Smooth muscle cell (in vitro differentiated cells): Measurements from ENCODE around the gene AGO4. TPM values are rescaled to one million over a fixed set of nuclear protein-coding genes. Genes with fewer than 3 reads are reported as not detected.
"Not testable (repeated sequence)": the region's sequence is repeated elsewhere in the genome, so short reads cannot be mapped to it uniquely, and the experiment has no call there.

ENCODE experiments used
- DNase-seq: peaks from one replicate; lab custom pipeline; 2025; ENCODE audit not compliant: unreplicated experiment; lab: John Stamatoyannopoulos, UW
- H2AFZ ChIP-seq: fragments of 200-600 bp; sonication (generic); 2 replicates; pipeline ENCODE4 v1.6.0; 2016; ENCODE audit warnings: antibody characterized with exemption, low read depth, mild to moderate bottlenecking
- H3F3A ChIP-seq: fragments of 200-600 bp; sonication (generic); 2 replicates; pipeline ENCODE4 v1.6.0; 2017; ENCODE audit warnings: antibody characterized with exemption, low read depth
- H3K27ac ChIP-seq: fragments of 200-600 bp; sonication (generic); 2 replicates; pipeline ENCODE4 v1.5.1; 2016; ENCODE audit warnings: low read depth, mild to moderate bottlenecking
- H3K27me3 ChIP-seq: fragments of 200-600 bp; sonication (generic); 2 replicates; pipeline ENCODE4 v1.6.1; 2016; ENCODE audit warnings: low read depth, mild to moderate bottlenecking
- H3K36me3 ChIP-seq: fragments of 200-600 bp; sonication (generic); 2 replicates; pipeline ENCODE4 v1.5.1; 2016; ENCODE audit warnings: low read depth
- H3K4me1 ChIP-seq: fragments of 200-600 bp; sonication (generic); 2 replicates; pipeline ENCODE4 v1.5.1; 2016; ENCODE audit warnings: low read depth
- H3K4me2 ChIP-seq: fragments of 200-600 bp; sonication (generic); 2 replicates; pipeline ENCODE4 v1.6.0; 2016; ENCODE audit warnings: mild to moderate bottlenecking
- H3K4me3 ChIP-seq: fragments of 200-600 bp; sonication (generic); 2 replicates; pipeline ENCODE4 v1.5.1; 2016; ENCODE audit warnings: mild to moderate bottlenecking
- H3K79me2 ChIP-seq: fragments of 200-600 bp; sonication (generic); 2 replicates; pipeline ENCODE4 v1.6.0; 2016; ENCODE audit warnings: low read depth, mild to moderate bottlenecking
- H3K9ac ChIP-seq: fragments of 200-600 bp; sonication (generic); 2 replicates; pipeline ENCODE4 v1.6.0; 2016; ENCODE audit warnings: low read depth
- H3K9me3 ChIP-seq: fragments of 200-600 bp; sonication (generic); replicated peaks from 2 replicates; pipeline ENCODE4 v1.5.1; 2016; ENCODE audit warnings: low read depth
- H4K20me1 ChIP-seq: fragments of 200-600 bp; sonication (generic); 2 replicates; pipeline ENCODE4 v1.6.0; 2016; ENCODE audit warnings: low read depth
- WGBS: methylation state at CpG from one replicate; pipeline ENCODE4 v1.1.7; 2016; ENCODE audit warnings: low lambda C conversion rate; 5-methylcytosine and 5-hydroxymethylcytosine counted together
- polyA plus RNA-seq: library from polyadenylated mRNA; unstranded; fragments of >200 nt; fragmentation: Nextera tagmentation; extraction: Ambion mirVana; gene quantifications from 2 replicates; pipeline ENCODE4 v1.2.1, GENCODE V29; 2016
- total RNA-seq: library from RNA; depleted of rRNA; stranded (reverse); fragments of >200 nt; gene quantifications from 2 replicates; pipeline ENCODE4 v1.2.3, GENCODE V29; 2014
- TF ChIP-seq, protein P1 (sequence below): fragments of 200-600 bp; sonication (generic); IDR thresholded peaks from 2 replicates; pipeline ENCODE4 v1.5.1; 2017; ENCODE audit warnings: borderline replicate concordance, mild to moderate bottlenecking, antibody characterized with exemption; ENCODE audit not compliant: insufficient read depth, poor library complexity, severe bottlenecking

AGO4 gene
- total and polyA plus RNA-seq, 2 experiments from 2014 or later = 5.8 to 10.7 TPM

DNA sequence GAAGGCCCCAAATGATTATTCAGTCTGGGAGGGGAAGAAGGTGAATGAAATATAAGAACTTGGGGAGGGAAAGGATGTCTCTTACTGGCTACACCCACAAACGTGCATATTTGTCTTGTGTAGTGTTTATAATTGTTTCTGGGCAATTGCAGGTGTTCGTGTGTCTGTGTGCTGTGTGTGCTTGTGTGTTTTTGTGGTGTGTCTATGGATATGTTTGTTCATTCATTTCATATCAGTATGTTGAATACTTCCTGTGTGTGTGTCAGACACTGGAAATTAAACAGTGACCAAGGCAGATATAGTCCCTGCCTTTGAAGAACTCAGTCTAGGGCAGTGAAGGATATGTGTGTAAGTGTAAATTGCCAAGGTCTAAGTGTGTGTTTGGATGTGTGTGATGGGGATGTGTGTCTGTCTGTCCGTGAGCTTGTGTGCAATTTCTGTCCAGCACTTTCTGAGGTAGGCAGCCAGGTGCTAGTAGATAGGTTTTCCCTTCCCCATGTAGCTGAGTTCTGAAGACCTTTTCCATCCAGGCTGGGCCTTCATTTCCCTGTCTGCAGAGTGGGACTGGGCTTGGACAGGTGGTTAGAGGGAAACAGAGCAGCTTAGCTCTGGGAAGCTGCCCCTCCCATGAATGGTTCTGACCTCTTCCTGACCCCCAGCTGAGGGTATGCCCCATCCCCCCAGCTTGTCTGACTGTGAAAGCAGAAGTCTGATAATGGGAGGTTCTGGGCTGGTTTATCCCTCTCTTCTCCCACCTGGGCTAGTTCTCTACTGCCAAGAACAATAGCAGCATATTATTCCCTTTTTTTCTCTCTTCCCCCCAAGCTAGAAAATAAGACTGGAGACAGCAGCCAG lies 79.0 kb downstream of the AGO4 start:
- WGBS = 48% methylated on average over 3 of the region's 3 CpGs
- Histone ChIP-seq H4K20me1 (peaks cover 48% of the 10 kb centered on the region), H3K9ac (no peak overlapping the region), H3K4me2 (no peak overlapping the region), H3K36me3 (no peaks in the 10 kb centered on the region), H3K4me1 (peaks cover 25% of the 10 kb centered on the region), H3K4me3 (no peak overlapping the region), H2AFZ (no peak overlapping the region), H3K9me3 (no peaks in the 10 kb centered on the region), H3K79me2 (peaks cover 5% of the 10 kb centered on the region), H3K27ac (no peak overlapping the region), H3F3A (peaks cover 6% of the 10 kb centered on the region), H3K27me3 (no peaks in the 10 kb centered on the region)
- no peak for DNase-seq
- TF ChIP-seq, protein P1, sequence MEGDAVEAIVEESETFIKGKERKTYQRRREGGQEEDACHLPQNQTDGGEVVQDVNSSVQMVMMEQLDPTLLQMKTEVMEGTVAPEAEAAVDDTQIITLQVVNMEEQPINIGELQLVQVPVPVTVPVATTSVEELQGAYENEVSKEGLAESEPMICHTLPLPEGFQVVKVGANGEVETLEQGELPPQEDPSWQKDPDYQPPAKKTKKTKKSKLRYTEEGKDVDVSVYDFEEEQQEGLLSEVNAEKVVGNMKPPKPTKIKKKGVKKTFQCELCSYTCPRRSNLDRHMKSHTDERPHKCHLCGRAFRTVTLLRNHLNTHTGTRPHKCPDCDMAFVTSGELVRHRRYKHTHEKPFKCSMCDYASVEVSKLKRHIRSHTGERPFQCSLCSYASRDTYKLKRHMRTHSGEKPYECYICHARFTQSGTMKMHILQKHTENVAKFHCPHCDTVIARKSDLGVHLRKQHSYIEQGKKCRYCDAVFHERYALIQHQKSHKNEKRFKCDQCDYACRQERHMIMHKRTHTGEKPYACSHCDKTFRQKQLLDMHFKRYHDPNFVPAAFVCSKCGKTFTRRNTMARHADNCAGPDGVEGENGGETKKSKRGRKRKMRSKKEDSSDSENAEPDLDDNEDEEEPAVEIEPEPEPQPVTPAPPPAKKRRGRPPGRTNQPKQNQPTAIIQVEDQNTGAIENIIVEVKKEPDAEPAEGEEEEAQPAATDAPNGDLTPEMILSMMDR = no peak

DNA sequence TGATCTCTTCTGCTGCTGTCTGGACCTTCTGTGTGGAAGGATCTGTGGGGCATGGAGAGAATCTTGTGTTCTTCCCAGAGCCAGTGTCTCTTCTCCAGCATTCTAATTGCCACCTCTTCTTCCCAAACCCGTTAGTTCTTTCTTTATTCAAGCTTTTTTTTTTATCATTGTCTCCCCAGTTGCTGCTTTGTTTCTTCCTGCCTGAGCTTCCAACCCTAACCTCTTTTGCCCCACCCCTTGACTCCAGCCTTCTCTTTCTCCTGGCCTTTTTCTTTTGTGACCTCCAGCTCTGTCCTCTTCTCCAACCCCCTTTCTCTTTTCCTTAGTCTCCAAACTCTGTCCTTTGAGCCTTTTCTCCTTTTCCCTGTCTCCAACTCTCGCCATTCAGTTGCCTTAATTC lies 79.7 kb downstream of the AGO4 start:
- WGBS = 83% methylated on average over 2 of the region's 2 CpGs
- Histone ChIP-seq H3K79me2 (peaks cover 5% of the 10 kb centered on the region), H2AFZ (no peak overlapping the region), H3K4me2 (no peak overlapping the region), H3K4me3 (no peak overlapping the region), H3K27me3 (no peaks in the 10 kb centered on the region), H3K4me1 (peaks cover 25% of the 10 kb centered on the region), H3K36me3 (no peaks in the 10 kb centered on the region), H3K27ac (no peak overlapping the region), H3K9ac (no peak overlapping the region), H4K20me1 (peaks cover 48% of the 10 kb centered on the region), H3F3A (peaks cover 6% of the 10 kb centered on the region), H3K9me3 (no peaks in the 10 kb centered on the region)
- no peak for DNase-seq
- TF ChIP-seq, protein P1 = no peak

DNA sequence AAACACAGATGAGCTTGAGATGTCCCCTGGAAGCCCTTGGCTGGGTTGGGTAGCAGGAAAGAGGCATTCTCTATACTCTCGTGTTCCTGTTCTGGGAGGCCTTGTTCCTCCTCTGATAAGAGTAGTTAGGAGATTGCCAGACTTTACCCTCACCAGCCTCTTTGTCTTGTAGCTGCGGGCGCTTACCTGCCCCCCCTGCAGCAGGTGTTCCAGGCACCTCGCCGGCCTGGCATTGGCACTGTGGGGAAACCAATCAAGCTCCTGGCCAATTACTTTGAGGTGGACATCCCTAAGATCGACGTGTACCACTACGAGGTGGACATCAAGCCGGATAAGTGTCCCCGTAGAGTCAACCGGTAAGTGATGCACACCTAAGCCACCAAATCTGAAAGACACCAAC lies 80.4 kb downstream of the AGO4 start:
- Histone ChIP-seq H3K4me1 (peaks cover 25% of the 10 kb centered on the region), H3K36me3 (no peaks in the 10 kb centered on the region), H3K9me3 (no peaks in the 10 kb centered on the region), H3K79me2 (peaks cover 3% of the 10 kb centered on the region), H3K4me2 (no peak overlapping the region), H3F3A (peaks cover 4% of the 10 kb centered on the region), H3K27ac (no peak overlapping the region), H3K9ac (no peak overlapping the region), H2AFZ (no peak overlapping the region), H3K27me3 (no peaks in the 10 kb centered on the region), H4K20me1 (peaks cover 48% of the 10 kb centered on the region), H3K4me3 (no peak overlapping the region)
- TF ChIP-seq, protein P1 = no peak
- WGBS = 99% methylated on average over 11 of the region's 11 CpGs
- no peak for DNase-seq

DNA sequence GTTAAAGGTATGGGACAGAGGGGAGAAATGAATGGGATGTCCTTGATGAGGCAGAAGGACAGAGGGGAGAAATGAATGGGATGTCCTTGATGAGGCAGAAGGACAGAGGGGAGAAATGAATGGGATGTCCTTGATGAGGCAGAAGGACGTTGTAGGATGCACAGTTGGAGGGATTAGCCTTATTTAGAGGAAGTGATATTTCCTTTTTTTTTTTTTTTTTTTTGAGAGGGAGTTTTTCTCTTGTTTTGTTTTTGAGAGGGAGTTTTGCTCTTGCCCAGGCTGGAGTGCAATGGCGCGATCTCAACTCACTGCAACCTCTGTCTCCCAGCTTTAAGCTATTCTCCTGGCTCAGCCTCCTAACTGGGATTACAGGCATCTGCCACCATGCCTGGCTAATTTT lies 81.2 kb downstream of the AGO4 start:
- H3K27me3 ChIP-seq, H3K79me2 ChIP-seq, H3F3A ChIP-seq, H3K36me3 ChIP-seq, DNase-seq, H2AFZ ChIP-seq, H3K27ac ChIP-seq, H3K4me2 ChIP-seq, H3K9ac ChIP-seq, H3K4me3 ChIP-seq, H3K9me3 ChIP-seq: not testable (repeated sequence)
- 93% methylated on average over 1 of the region's 3 CpGs for WGBS
- Histone ChIP-seq H3K4me1 (peaks cover 25% of the 10 kb centered on the region), H4K20me1 (peaks cover 47% of the 10 kb centered on the region)
